Mesenteric fat pad (tissue), 1 donor: ENCODE results near the gene TADA3. TPM values are rescaled to one million over a fixed set of nuclear protein-coding genes. Genes with fewer than 3 reads are reported as not detected.
A peak's percentile ranks its signal among the peaks of the same experiment; 100 is the strongest.

ENCODE experiments used
- DNase-seq: peaks from one replicate; pipeline ENCODE4 v3.0.0-alpha.2; 2020; ENCODE audit warnings: low spot score
- long read RNA-seq: library from polyadenylated mRNA; unstranded; transcript quantifications from one replicate; pipeline ENCODE4 v2.0.0, GENCODE V29; 2020
- total RNA-seq: library from RNA; stranded (reverse); fragmentation: NEBNext Ultra II Directional; extraction: Animal tissue kit (Norgen Biotek cat#: 25700); gene quantifications from one replicate; pipeline ENCODE4 v1.2.1, GENCODE V29; 2021
- donor health status: DM: yes; HTN: yes; CAD: no.

The TADA3 gene
- total RNA-seq, result 40.4 TPM
- long read RNA-seq, transcript TADA3-201 (9 exons, 2,355 nt), result major isoform, 115 of 130 reads
- long read RNA-seq, partial matches to known transcripts, result 4 of 130 reads
- long read RNA-seq, other reads (novel, unspliced or antisense), result 8 of 130 reads

- peak; percentile 96 for DNase-seq
Observed at GRCh38 chr3:9792405-9793160, at the start of gene TADA3, which contains the start of gene ARPC4. TSS of gene TADA3 (minus strand) at chr3:9792473. CDS start at chr3:9791466, 1,007 bp downstream. TSS of gene ARPC4 (plus strand) at chr3:9793082. CDS start at chr3:9793122, 40 bp downstream.

- DNase-seq, result no peak
Observed at GRCh38 chr3:9841015-9841414, 48.7 kb upstream of the TADA3 start.

- DNase-seq, result no peak
Observed at GRCh38 chr3:9838856-9839255, 46.6 kb upstream of the TADA3 start.

GRCh38 chr3:9837701-9838582, 45.7 kb upstream of the TADA3 start:
- DNase-seq, result no peak

- no peak for DNase-seq
Observed at GRCh38 chr3:9834520-9835380, 42.5 kb upstream of the TADA3 start.

- no peak for DNase-seq
Observed at GRCh38 chr3:9833078-9833477, 40.8 kb upstream of the TADA3 start.

GRCh38 chr3:9831253-9831652, 39.0 kb upstream of the TADA3 start:
- DNase-seq, result no peak

- DNase-seq, result no peak
Observed at GRCh38 chr3:9828801-9829755, 36.8 kb upstream of the TADA3 start.

GRCh38 chr3:9826815-9827573, 34.7 kb upstream of the TADA3 start:
- no peak for DNase-seq

- no peak for DNase-seq
Observed at GRCh38 chr3:9825451-9826040, 33.3 kb upstream of the TADA3 start.

GRCh38 chr3:9820946-9821345, 28.7 kb upstream of the TADA3 start:
- no peak for DNase-seq

GRCh38 chr3:9820543-9820942, 28.3 kb upstream of the TADA3 start:
- DNase-seq, result no peak

GRCh38 chr3:9818666-9819335, 26.5 kb upstream of the TADA3 start:
- no peak for DNase-seq

- no peak for DNase-seq
Observed at GRCh38 chr3:9817436-9817835, 25.2 kb upstream of the TADA3 start.

GRCh38 chr3:9815986-9816385, 23.7 kb upstream of the TADA3 start:
- no peak for DNase-seq

GRCh38 chr3:9812870-9813483, 20.7 kb upstream of the TADA3 start:
- no peak for DNase-seq

GRCh38 chr3:9810846-9811245, 18.6 kb upstream of the TADA3 start:
- no peak for DNase-seq

GRCh38 chr3:9810433-9810770, 18.1 kb upstream of the TADA3 start:
- DNase-seq, result no peak
